ENCODE measurements around the gene PSMC3.
A peak's percentile ranks its signal among the peaks of the same experiment; 100 is the strongest.

PSMC3 gene

GRCh38 chr11:47426062-47426956, at the start of gene PSMC3:
Gene PSMC3, minus strand, starts transcription at chr11:47426439. Its CDS starts 160 bp downstream, at chr11:47426279.
- TF ChIP-seq CTCF (IDR thresholded peaks at IDR 0.05) = peak; percentile 28
- Histone ChIP-seq H3K4me1 (ENCODE audit: control insufficient read depth in 1 of 2, insufficient read depth in 1 of 2, low read depth in 1 of 2, low read length in 1 of 2) (peaks cover 19 to 21% of the 10 kb centered on the region in 2 experiments), H3K4me3 (ENCODE audit: low read depth in 1 of 2, low read length in 1 of 2) (peak within 1 kb of the TSS; percentile 79 to 80), H3K27me3 (no peaks in the 10 kb centered on the region), H3K36me3 (peaks cover 20% of the 10 kb centered on the region), H3K27ac (peak within 1 kb of the TSS; percentile 79), H3K9me3 (no peaks in the 10 kb centered on the region)

GRCh38 chr11:47470671-47471070, 44.4 kb upstream of the PSMC3 start:
- no peak for TF ChIP-seq CTCF (IDR thresholded peaks at IDR 0.05)
- no peaks in the 10 kb centered on the region for H3K27me3 ChIP-seq
- no peak overlapping the region for H3K27ac ChIP-seq
- H3K4me3 ChIP-seq (ENCODE audit: low read depth in 1 of 2, low read length in 1 of 2) = no peak overlapping the region
- no peaks in the 10 kb centered on the region for H3K4me1 ChIP-seq (ENCODE audit: control insufficient read depth in 1 of 2, insufficient read depth in 1 of 2, low read depth in 1 of 2, low read length in 1 of 2)
- no peaks in the 10 kb centered on the region for H3K9me3 ChIP-seq
- H3K36me3 ChIP-seq = peaks cover 88% of the 10 kb centered on the region

GRCh38 chr11:47469361-47470179, 43.3 kb upstream of the PSMC3 start:
- TF ChIP-seq CTCF (IDR thresholded peaks at IDR 0.05) = no peak
- H3K27ac ChIP-seq = peak overlapping the region; percentile 35
- peaks cover 83% of the 10 kb centered on the region for H3K36me3 ChIP-seq
- H3K4me1 ChIP-seq (ENCODE audit: control insufficient read depth in 1 of 2, insufficient read depth in 1 of 2, low read depth in 1 of 2, low read length in 1 of 2) = no peaks in the 10 kb centered on the region
- no peaks in the 10 kb centered on the region for H3K27me3 ChIP-seq
- no peak overlapping the region for H3K4me3 ChIP-seq (ENCODE audit: low read depth in 1 of 2, low read length in 1 of 2)
- H3K9me3 ChIP-seq = no peaks in the 10 kb centered on the region

GRCh38 chr11:47468598-47469214, 42.5 kb upstream of the PSMC3 start:
- Histone ChIP-seq H3K27me3 (no peaks in the 10 kb centered on the region), H3K27ac (peak overlapping the region; percentile 35), H3K4me1 (ENCODE audit: control insufficient read depth in 1 of 2, insufficient read depth in 1 of 2, low read depth in 1 of 2, low read length in 1 of 2) (no peaks in the 10 kb centered on the region), H3K4me3 (ENCODE audit: low read depth in 1 of 2, low read length in 1 of 2) (no peak overlapping the region), H3K9me3 (no peaks in the 10 kb centered on the region), H3K36me3 (peaks cover 79% of the 10 kb centered on the region)
- TF ChIP-seq CTCF (IDR thresholded peaks at IDR 0.05) = no peak

GRCh38 chr11:47467357-47467756, 41.1 kb upstream of the PSMC3 start:
- Histone ChIP-seq H3K36me3 (peaks cover 75% of the 10 kb centered on the region), H3K4me3 (ENCODE audit: low read depth in 1 of 2, low read length in 1 of 2) (no peak overlapping the region), H3K4me1 (ENCODE audit: control insufficient read depth in 1 of 2, insufficient read depth in 1 of 2, low read depth in 1 of 2, low read length in 1 of 2) (no peaks in the 10 kb centered on the region), H3K9me3 (no peaks in the 10 kb centered on the region), H3K27me3 (no peaks in the 10 kb centered on the region), H3K27ac (no peak overlapping the region)
- TF ChIP-seq CTCF (IDR thresholded peaks at IDR 0.05) = no peak
